Gastrocnemius medialis (tissue), 4 donors: ENCODE data around the gene GRP. TPM values are rescaled to one million over a fixed set of nuclear protein-coding genes. Genes with fewer than 3 reads are reported as not detected.
A peak's percentile ranks its signal among the peaks of the same experiment; 100 is the strongest.

Experiments used
- ATAC-seq, 2 donors: fragments of 150-250 bp; one replicate each; pipeline ENCODE4 v1.9.1; 2016
- DNase-seq, 2 donors: peaks; one replicate each; pipeline ENCODE4 v3.0.0-alpha.2; 2019
- H3K27ac ChIP-seq, 4 donors: fragments of 200-600 bp; sonication (generic); 1 replicate in 1 of 4; 2 replicates in 3 of 4; pipeline ENCODE4 v1.5.1; 2016 to 2018; ENCODE audit warnings: mild to moderate bottlenecking in 2 of 4, moderate library complexity in 1 of 4
- H3K27me3 ChIP-seq, 3 donors: fragments of 200-600 bp; sonication (generic) in 2 of 3; 1 replicate in 1 of 3; 2 replicates in 2 of 3; pipeline versions ENCODE4 v1.5.1 to v1.6.0; 2016 to 2019; ENCODE audit warnings: mild to moderate bottlenecking in 1 of 3, moderate library complexity in 1 of 3
- H3K36me3 ChIP-seq, 2 donors: fragments of 200-600 bp; sonication (generic) in 1 of 2; one replicate each; pipeline ENCODE4 v1.5.1; 2017 to 2018
- H3K4me1 ChIP-seq, 2 donors: fragments of 200-600 bp; sonication (generic) in 1 of 2; one replicate each; pipeline ENCODE4 v1.5.1; 2016 to 2017; ENCODE audit warnings: mild to moderate bottlenecking in 2 of 2
- H3K4me3 ChIP-seq, 4 donors: fragments of 200-600 bp; sonication (generic) in 3 of 4; 1 replicate in 1 of 4; 2 replicates in 3 of 4; pipeline ENCODE4 v1.5.1; 2016 to 2019; ENCODE audit warnings: mild to moderate bottlenecking in 2 of 4
- H3K9me3 ChIP-seq, 3 donors: fragments of 200-600 bp; sonication (generic) in 2 of 3; 1 replicate in 1 of 3; 2 replicates in 2 of 3; pipeline ENCODE4 v1.5.1; 2016 to 2019
- CTCF ChIP-seq, 5 experiments: fragments of 450-650 bp in 3 of 5; fragments of 200-600 bp in 2 of 5; sonication (generic) in 2 of 5; IDR thresholded peaks in 4 of 5; conservative IDR thresholded peaks in 1 of 5; 1 replicate in 4 of 5; 2 replicates in 1 of 5; pipeline ENCODE4 v1.5.1; 2016 to 2019; ENCODE audit warnings: antibody characterized with exemption in 5 of 5, mild to moderate bottlenecking in 3 of 5, moderate library complexity in 3 of 5
- POLR2A ChIP-seq, 2 donors: fragments of 450-650 bp; IDR thresholded peaks; one replicate each; pipeline ENCODE4 v1.6.1; 2017; ENCODE audit warnings: antibody characterized with exemption in 2 of 2, mild to moderate bottlenecking in 2 of 2, moderate library complexity in 2 of 2
- in situ Hi-C, 4 donors: fragments of 200-750 bp; cut with MboI; loops; one replicate each; pipeline versions ENCODE4 v1.15.0 to v1.8.0; 2017; ENCODE audit warnings: low sequenced_read_pairs in 4 of 4
- intact Hi-C: fragments of 100-400 bp; cut with DNase I; formaldehyde crosslinking; loops from one replicate; pipeline ENCODE4 v1.15.1; 2023; ENCODE audit warnings: low total_unique reads
- total RNA-seq, 4 donors: library from RNA; depleted of rRNA; stranded (reverse); fragments of >200 nt; gene quantifications; one replicate each; pipeline versions ENCODE4 v1.1.0 to v1.2.3, GENCODE V29; 2016

GRP gene
- total RNA-seq, 4 donors from 2014 or later: not detected

GRCh38 chr18:59269563-59270119 lies 49.7 kb downstream of the GRP start:
- no peaks in the 10 kb centered on the region for H3K9me3 ChIP-seq
- DNase-seq (no peak), ATAC-seq (no peak)
- peaks cover 97 to 98% (median 98%) of the 10 kb centered on the region in 3 donors for H3K27me3 ChIP-seq
- in situ Hi-C loops: no loop called here
- H3K4me3 ChIP-seq: no peak overlapping the region
- intact Hi-C loops: no loop called here
- TF ChIP-seq POLR2A (IDR thresholded peaks at IDR 0.05): no peak
- TF ChIP-seq CTCF (IDR thresholded peaks at IDR 0.05 in 4 of 5, conservative IDR thresholded peaks at IDR 0.05 in 1 of 5): no peak
- H3K27ac ChIP-seq: no peak overlapping the region
- no peaks in the 10 kb centered on the region for H3K36me3 ChIP-seq
- peaks cover 0 to 6% of the 10 kb centered on the region in 2 donors for H3K4me1 ChIP-seq

- Histone ChIP-seq H3K27ac (no peak overlapping the region), H3K27me3 (peaks cover 96 to 98% (median 97%) of the 10 kb centered on the region in 3 donors)
These were observed 50.8 kb downstream of the GRP start for GRCh38 chr18:59270689-59271257.

GRCh38 chr18:59271606-59272220 lies 51.8 kb downstream of the GRP start:
- H3K27ac ChIP-seq: no peak overlapping the region
- peaks cover 95 to 98% (median 96%) of the 10 kb centered on the region in 3 donors for H3K27me3 ChIP-seq
- no peaks in the 10 kb centered on the region for H3K36me3 ChIP-seq
- no peak for TF ChIP-seq POLR2A (IDR thresholded peaks at IDR 0.05)
- no peaks in the 10 kb centered on the region for H3K9me3 ChIP-seq
- peak overlapping the region in 1 of 4 donors; percentile 27 for H3K4me3 ChIP-seq
- ATAC-seq (no peak), DNase-seq (no peak)
- in situ Hi-C loops (no loop called here), intact Hi-C loops (no loop called here)
- peaks cover 0 to 6% of the 10 kb centered on the region in 2 donors for H3K4me1 ChIP-seq

More at GRCh38 chr18:59270689-59271257, 50.8 kb downstream of the GRP start:
- peaks cover 0 to 6% of the 10 kb centered on the region in 2 donors for H3K4me1 ChIP-seq
- ATAC-seq (no peak), DNase-seq (no peak)
- intact Hi-C loops (no loop called here), in situ Hi-C loops (no loop called here)
- no peaks in the 10 kb centered on the region for H3K9me3 ChIP-seq
- TF ChIP-seq CTCF (IDR thresholded peaks at IDR 0.05 in 4 of 5, conservative IDR thresholded peaks at IDR 0.05 in 1 of 5) (no peak), POLR2A (IDR thresholded peaks at IDR 0.05) (no peak)
- no peaks in the 10 kb centered on the region for H3K36me3 ChIP-seq
- no peak overlapping the region for H3K4me3 ChIP-seq

GRCh38 chr18:59272221-59272888 lies 52.4 kb downstream of the GRP start:
- H3K4me3 ChIP-seq: peak overlapping the region; percentile 3 to 27 (median 24)
- peaks cover 0 to 6% of the 10 kb centered on the region in 2 donors for H3K4me1 ChIP-seq
- DNase-seq: no peak
- in situ Hi-C loops: no loop called here
- ATAC-seq: no peak
- H3K9me3 ChIP-seq: no peaks in the 10 kb centered on the region
- intact Hi-C loops: no loop called here
- TF ChIP-seq CTCF (IDR thresholded peaks at IDR 0.05 in 4 of 5, conservative IDR thresholded peaks at IDR 0.05 in 1 of 5) (no peak), POLR2A (IDR thresholded peaks at IDR 0.05) (no peak)
- H3K27me3 ChIP-seq: peaks cover 89 to 97% (median 93%) of the 10 kb centered on the region in 3 donors
- no peak overlapping the region for H3K27ac ChIP-seq
- no peaks in the 10 kb centered on the region for H3K36me3 ChIP-seq
